Gastrocnemius medialis (tissue), 4 donors: ENCODE data around the gene RNU7-1.

ENCODE experiments used
- POLR2A ChIP-seq, 2 donors: fragments of 450-650 bp; IDR thresholded peaks; one replicate each; pipeline ENCODE4 v1.6.1; 2017; ENCODE audit warnings: antibody characterized with exemption in 2 of 2, mild to moderate bottlenecking in 2 of 2, moderate library complexity in 2 of 2
- TF ChIP-seq, protein P1 (sequence below), 5 experiments: fragments of 450-650 bp in 3 of 5; fragments of 200-600 bp in 2 of 5; sonication (generic) in 2 of 5; IDR thresholded peaks in 4 of 5; conservative IDR thresholded peaks in 1 of 5; 1 replicate in 4 of 5; 2 replicates in 1 of 5; pipeline ENCODE4 v1.5.1; 2016 to 2019; ENCODE audit warnings: antibody characterized with exemption in 5 of 5, mild to moderate bottlenecking in 3 of 5, moderate library complexity in 3 of 5

DNA sequence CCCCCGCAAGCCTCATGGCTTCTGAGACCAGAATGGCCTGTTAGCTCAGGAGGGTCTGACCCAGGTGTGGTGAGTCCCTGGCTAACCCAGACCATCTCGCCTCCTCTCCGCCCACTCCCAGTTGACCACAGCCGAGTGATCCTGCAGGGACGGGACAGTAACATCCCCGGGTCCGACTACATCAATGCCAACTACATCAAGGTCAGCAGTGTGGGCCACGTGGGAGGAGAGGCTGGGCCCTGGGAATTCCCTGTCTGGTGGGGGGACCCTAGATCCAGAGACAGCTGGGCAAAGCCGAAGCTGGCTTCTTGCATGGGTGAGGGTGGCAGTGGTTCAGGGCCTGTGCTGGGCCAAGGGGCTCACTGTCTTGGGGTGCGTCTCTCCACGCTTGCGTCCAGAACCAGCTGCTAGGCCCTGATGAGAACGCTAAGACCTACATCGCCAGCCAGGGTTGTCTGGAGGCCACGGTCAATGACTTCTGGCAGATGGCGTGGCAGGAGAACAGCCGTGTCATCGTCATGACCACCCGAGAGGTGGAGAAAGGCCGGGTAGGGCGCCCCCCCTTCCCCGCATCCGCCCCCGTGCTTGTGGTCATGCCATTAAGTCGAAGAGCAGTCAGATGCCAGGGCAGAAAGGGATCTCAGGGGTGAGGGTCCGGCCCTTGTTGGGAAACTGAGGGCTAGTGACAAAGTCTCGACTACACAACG lies 12.6 kb downstream of the RNU7-1 start:
- no peak for TF ChIP-seq POLR2A (IDR thresholded peaks at IDR 0.05)
- TF ChIP-seq, protein P1, sequence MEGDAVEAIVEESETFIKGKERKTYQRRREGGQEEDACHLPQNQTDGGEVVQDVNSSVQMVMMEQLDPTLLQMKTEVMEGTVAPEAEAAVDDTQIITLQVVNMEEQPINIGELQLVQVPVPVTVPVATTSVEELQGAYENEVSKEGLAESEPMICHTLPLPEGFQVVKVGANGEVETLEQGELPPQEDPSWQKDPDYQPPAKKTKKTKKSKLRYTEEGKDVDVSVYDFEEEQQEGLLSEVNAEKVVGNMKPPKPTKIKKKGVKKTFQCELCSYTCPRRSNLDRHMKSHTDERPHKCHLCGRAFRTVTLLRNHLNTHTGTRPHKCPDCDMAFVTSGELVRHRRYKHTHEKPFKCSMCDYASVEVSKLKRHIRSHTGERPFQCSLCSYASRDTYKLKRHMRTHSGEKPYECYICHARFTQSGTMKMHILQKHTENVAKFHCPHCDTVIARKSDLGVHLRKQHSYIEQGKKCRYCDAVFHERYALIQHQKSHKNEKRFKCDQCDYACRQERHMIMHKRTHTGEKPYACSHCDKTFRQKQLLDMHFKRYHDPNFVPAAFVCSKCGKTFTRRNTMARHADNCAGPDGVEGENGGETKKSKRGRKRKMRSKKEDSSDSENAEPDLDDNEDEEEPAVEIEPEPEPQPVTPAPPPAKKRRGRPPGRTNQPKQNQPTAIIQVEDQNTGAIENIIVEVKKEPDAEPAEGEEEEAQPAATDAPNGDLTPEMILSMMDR (IDR thresholded peaks at IDR 0.05 in 4 of 5, conservative IDR thresholded peaks at IDR 0.05 in 1 of 5), result no peak
